ENCODE measurements around the gene CDC42BPB.
"Not testable (repeated sequence)": the region's sequence is repeated elsewhere in the genome, so short reads cannot be mapped to it uniquely, and the experiment has no call there.

Gene CDC42BPB

GRCh38 chr14:103073367-103073875 is 16.1 kb upstream of the CDC42BPB start:
- no peak for DNase-seq

GRCh38 chr14:103072595-103073366 is 15.4 kb upstream of the CDC42BPB start:
- no peak for DNase-seq

- DNase-seq: no peak
These were observed 14.3 kb upstream of the CDC42BPB start for GRCh38 chr14:103071544-103072251.

- no peak for DNase-seq
These were observed 13.7 kb upstream of the CDC42BPB start for GRCh38 chr14:103070971-103071542.

- DNase-seq: no peak
These were observed 13.0 kb upstream of the CDC42BPB start for GRCh38 chr14:103070263-103070885.

GRCh38 chr14:103068351-103069073 is 11.2 kb upstream of the CDC42BPB start:
- DNase-seq: no peak

- no peak for DNase-seq
These were observed 10.0 kb upstream of the CDC42BPB start for GRCh38 chr14:103067231-103067954.

- no peak for DNase-seq
These were observed 9.1 kb upstream of the CDC42BPB start for GRCh38 chr14:103066399-103066798.

GRCh38 chr14:103065861-103066260 is 8.5 kb upstream of the CDC42BPB start:
- DNase-seq: no peak

- DNase-seq: no peak
These were observed 7.6 kb upstream of the CDC42BPB start for GRCh38 chr14:103064978-103065377.

GRCh38 chr14:103064436-103064835 is 7.1 kb upstream of the CDC42BPB start:
- no peak for DNase-seq

GRCh38 chr14:103061482-103061976 is 4.2 kb upstream of the CDC42BPB start:
- DNase-seq: no peak

GRCh38 chr14:103059556-103059955 is 2.2 kb upstream of the CDC42BPB start:
- DNase-seq: no peak

- DNase-seq: no peak
These were observed 1.1 kb upstream of the CDC42BPB start for GRCh38 chr14:103058164-103059055.

- DNase-seq: no peak
These were observed 349 bp downstream of the CDC42BPB start for GRCh38 chr14:103057028-103057371.

- peak; percentile 59 for DNase-seq
These were observed 874 bp downstream of the CDC42BPB start for GRCh38 chr14:103056322-103057027.

- no peak for DNase-seq
These were observed 1.7 kb downstream of the CDC42BPB start for GRCh38 chr14:103055695-103056094.

GRCh38 chr14:103052407-103052806 is 4.9 kb downstream of the CDC42BPB start:
- no peak for DNase-seq

- no peak for DNase-seq
These were observed 6.4 kb downstream of the CDC42BPB start for GRCh38 chr14:103050935-103051334.

GRCh38 chr14:103047453-103047852 is 9.9 kb downstream of the CDC42BPB start:
- DNase-seq: not testable (repeated sequence)

Measured in NCI-H510A (cell line).